HEK293T (cell line): ENCODE measurements around the gene ESPN.

Experiments used
- ELF4 ChIP-seq: fragments of 450-650 bp; IDR thresholded peaks from 2 replicates; pipeline ENCODE4 v1.6.1; 2017; ENCODE audit warnings: antibody characterized with exemption
- FOXA1 ChIP-seq: fragments of 450-650 bp; IDR thresholded peaks from 2 replicates; pipeline ENCODE4 v1.6.1; 2016; ENCODE audit warnings: mild to moderate bottlenecking

GRCh38 chr1:6508154-6508815, 83.7 kb downstream of the ESPN start:
- no peak for TF ChIP-seq ELF4
- no peak for TF ChIP-seq FOXA1
